ENCODE measurements around the gene AP3B1.

Gene AP3B1

DNA sequence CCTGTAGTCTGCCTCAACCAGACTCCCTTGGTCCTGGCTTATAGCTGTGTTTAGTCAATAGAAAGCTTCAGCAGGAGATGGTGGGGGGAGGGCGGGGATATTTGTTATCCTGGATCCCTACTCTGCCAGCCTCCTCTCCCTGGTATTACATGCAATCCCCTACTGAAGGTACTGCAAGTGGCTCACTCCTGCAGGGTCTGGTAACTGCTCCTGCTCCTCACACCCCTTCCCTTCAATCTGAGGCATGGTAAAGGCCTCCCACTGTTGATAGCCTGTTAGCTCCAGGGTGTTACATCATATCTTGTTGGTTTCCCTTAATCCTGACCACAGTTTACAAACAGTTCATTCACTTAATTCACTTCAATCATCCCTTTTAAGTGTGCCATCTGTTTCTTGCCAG lies 137.5 kb downstream of the AP3B1 start:
- TF ChIP-seq CTCF (IDR thresholded peaks at IDR 0.05; ENCODE audit: low read depth, low read length, missing control alignments): no peak
- DNase-seq (ENCODE audit: extremely low read depth, low read depth): no peak
- H3K4me3 ChIP-seq (replicated peaks; ENCODE audit: low read depth, low read length): no peak overlapping the region

DNA sequence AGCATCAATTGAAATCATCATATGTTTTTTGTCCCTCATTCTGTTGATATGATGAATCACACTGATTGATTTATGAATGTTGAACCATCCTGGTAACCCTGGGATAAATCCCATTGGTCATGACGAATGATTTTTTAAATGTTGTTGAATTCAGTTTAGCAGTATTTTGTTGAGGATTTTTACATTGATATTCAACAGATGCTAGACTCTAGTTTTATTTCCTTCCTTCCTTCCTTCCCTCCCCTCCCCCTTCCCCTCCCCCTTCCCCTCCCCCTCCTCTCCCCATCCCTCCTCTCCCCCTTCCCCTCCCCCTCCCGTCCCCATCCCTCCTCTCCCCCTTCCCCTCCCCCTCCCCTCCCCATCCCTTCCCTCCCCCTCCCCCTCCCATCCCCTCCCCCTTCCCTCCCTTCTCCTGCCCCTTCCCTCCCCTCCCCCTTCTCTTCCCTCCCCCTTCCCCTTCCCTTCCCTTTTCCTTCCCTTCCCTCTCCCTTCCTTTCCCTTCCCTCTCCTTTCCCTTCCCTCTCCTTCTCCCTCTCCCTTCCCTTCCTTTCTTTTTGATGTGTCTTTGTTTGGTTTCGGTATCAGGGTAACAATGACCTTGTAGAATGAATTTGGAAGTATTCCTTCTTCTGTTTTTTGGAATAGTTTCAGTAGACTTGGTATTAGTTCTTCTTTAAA lies 142.8 kb downstream of the AP3B1 start:
- no peak for TF ChIP-seq CTCF (IDR thresholded peaks at IDR 0.05; ENCODE audit: low read depth, low read length, missing control alignments)
- no peak overlapping the region for H3K4me3 ChIP-seq (replicated peaks; ENCODE audit: low read depth, low read length)
- no peak for DNase-seq (ENCODE audit: extremely low read depth, low read depth)

GRCh38 chr5:78137290-78137689 lies 157.2 kb downstream of the AP3B1 start:
- no peak overlapping the region for H3K4me3 ChIP-seq (replicated peaks; ENCODE audit: low read depth, low read length)
- TF ChIP-seq CTCF (IDR thresholded peaks at IDR 0.05; ENCODE audit: low read depth, low read length, missing control alignments): no peak
- no peak for DNase-seq (ENCODE audit: extremely low read depth, low read depth)

- no peak for TF ChIP-seq CTCF (IDR thresholded peaks at IDR 0.05; ENCODE audit: low read depth, low read length, missing control alignments)
- no peak for DNase-seq (ENCODE audit: extremely low read depth, low read depth)
- H3K4me3 ChIP-seq (replicated peaks; ENCODE audit: low read depth, low read length): no peak overlapping the region
Observed at GRCh38 chr5:78133423-78133822, 161.1 kb downstream of the AP3B1 start.

DNA sequence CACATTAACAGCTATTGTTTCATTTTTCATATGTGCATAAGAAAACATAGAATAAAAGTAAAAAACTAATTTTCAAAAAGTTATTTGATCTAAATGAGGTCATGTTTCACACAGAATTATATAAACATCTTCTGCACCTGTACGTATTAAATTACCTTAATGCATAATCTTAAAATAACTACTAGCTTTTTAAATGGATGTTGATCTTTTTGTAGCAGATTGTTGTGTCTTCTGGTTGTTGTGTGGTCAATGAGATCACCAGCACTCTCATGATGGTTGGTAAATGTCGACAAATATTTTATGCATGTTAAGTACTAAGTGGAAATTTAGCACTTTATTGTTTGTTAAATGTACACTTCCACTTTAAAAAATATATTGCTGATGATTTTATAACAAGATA lies 162.0 kb downstream of the AP3B1 start:
- H3K4me3 ChIP-seq (replicated peaks; ENCODE audit: low read depth, low read length): no peak overlapping the region
- DNase-seq (ENCODE audit: extremely low read depth, low read depth): no peak
- TF ChIP-seq CTCF (IDR thresholded peaks at IDR 0.05; ENCODE audit: low read depth, low read length, missing control alignments): no peak

GRCh38 chr5:78129597-78129996 lies 164.9 kb downstream of the AP3B1 start:
- DNase-seq (ENCODE audit: extremely low read depth, low read depth): no peak
- H3K4me3 ChIP-seq (replicated peaks; ENCODE audit: low read depth, low read length): no peak overlapping the region
- TF ChIP-seq CTCF (IDR thresholded peaks at IDR 0.05; ENCODE audit: low read depth, low read length, missing control alignments): no peak

DNA sequence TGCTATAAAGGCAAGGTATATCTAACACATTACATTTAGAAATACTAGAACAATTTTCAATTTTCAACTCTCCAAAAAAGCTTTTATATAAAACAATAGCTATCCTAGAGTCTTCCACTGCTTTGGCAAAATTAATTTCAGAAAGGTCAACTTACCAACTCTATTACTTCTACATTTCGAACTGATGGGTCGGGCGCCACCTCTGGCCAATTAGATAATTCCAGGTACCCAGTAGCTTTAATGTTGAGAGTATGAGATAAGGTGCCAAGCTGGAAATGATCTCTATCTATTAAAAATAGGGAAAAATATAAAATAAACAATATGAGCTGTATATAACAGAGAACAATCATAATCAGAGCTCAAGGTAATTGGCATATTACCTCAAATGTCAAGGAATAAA lies 166.6 kb downstream of the AP3B1 start:
- no peak for DNase-seq (ENCODE audit: extremely low read depth, low read depth)
- H3K4me3 ChIP-seq (replicated peaks; ENCODE audit: low read depth, low read length): no peak overlapping the region
- no peak for TF ChIP-seq CTCF (IDR thresholded peaks at IDR 0.05; ENCODE audit: low read depth, low read length, missing control alignments)

All from HFF-Myc (cell line).